ENCODE measurements around the gene GNAZ.
"Not testable (repeated sequence)": the region's sequence is repeated elsewhere in the genome, so short reads cannot be mapped to it uniquely, and the experiment has no call there.

Gene GNAZ

GRCh38 chr22:23129149-23129548, 58.8 kb downstream of the GNAZ start:
- Histone ChIP-seq H3K9me3 (ENCODE audit: insufficient read depth, low read depth, low read length) (no peaks in the 10 kb centered on the region), H3K4me3 (ENCODE audit: low read length) (no peak overlapping the region), H3K27me3 (ENCODE audit: insufficient read depth, low read length) (no peaks in the 10 kb centered on the region), H3K36me3 (ENCODE audit: insufficient read depth, low read length) (no peaks in the 10 kb centered on the region), H3K9ac (ENCODE audit: low read depth, low read length) (no peak overlapping the region), H3K27ac (ENCODE audit: low read depth, low read length) (no peak overlapping the region), H3K4me1 (ENCODE audit: insufficient read depth, low read length) (0 out of 2 replicates have a peak, but pooled peaks cover 2% of the 10 kb centered on the region)
- WGBS: 79% methylated on average over 9 of the region's 10 CpGs

GRCh38 chr22:23130697-23131096, 60.4 kb downstream of the GNAZ start:
- WGBS: 85% methylated on average over 3 of the region's 3 CpGs
- no peaks in the 10 kb centered on the region for H3K27me3 ChIP-seq (ENCODE audit: insufficient read depth, low read length)
- H3K36me3 ChIP-seq (ENCODE audit: insufficient read depth, low read length): no peaks in the 10 kb centered on the region
- H3K4me1 ChIP-seq (ENCODE audit: insufficient read depth, low read length): peaks cover 6% of the 10 kb centered on the region; the same call in 1 of the 2 replicates
- no peak overlapping the region for H3K4me3 ChIP-seq (ENCODE audit: low read length)
- no peak overlapping the region for H3K27ac ChIP-seq (ENCODE audit: low read depth, low read length)
- no peaks in the 10 kb centered on the region for H3K9me3 ChIP-seq (ENCODE audit: insufficient read depth, low read depth, low read length)
- H3K9ac ChIP-seq (ENCODE audit: low read depth, low read length): no peak overlapping the region

- 87% methylated on average over 6 of the region's 6 CpGs for WGBS
- no peak overlapping the region for H3K9ac ChIP-seq (ENCODE audit: low read depth, low read length)
These were observed 61.6 kb downstream of the GNAZ start for GRCh38 chr22:23131931-23132330.

GRCh38 chr22:23132376-23133091, 62.2 kb downstream of the GNAZ start:
- Histone ChIP-seq H3K9me3 (ENCODE audit: insufficient read depth, low read depth, low read length) (no peaks in the 10 kb centered on the region), H3K27me3 (ENCODE audit: insufficient read depth, low read length) (no peaks in the 10 kb centered on the region), H3K27ac (ENCODE audit: low read depth, low read length) (no peak overlapping the region), H3K4me3 (ENCODE audit: low read length) (no peak overlapping the region), H3K36me3 (ENCODE audit: insufficient read depth, low read length) (no peaks in the 10 kb centered on the region), H3K9ac (ENCODE audit: low read depth, low read length) (no peak overlapping the region), H3K4me1 (ENCODE audit: insufficient read depth, low read length) (peaks cover 6% of the 10 kb centered on the region; the same call in 1 of the 2 replicates)
- 92% methylated on average over 10 of the region's 10 CpGs for WGBS

More at GRCh38 chr22:23131931-23132330, 61.6 kb downstream of the GNAZ start:
- H3K36me3 ChIP-seq (ENCODE audit: insufficient read depth, low read length): no peaks in the 10 kb centered on the region
- peaks cover 6% of the 10 kb centered on the region; the same call in 1 of the 2 replicates for H3K4me1 ChIP-seq (ENCODE audit: insufficient read depth, low read length)
- H3K4me3 ChIP-seq (ENCODE audit: low read length): no peak overlapping the region
- no peak overlapping the region for H3K27ac ChIP-seq (ENCODE audit: low read depth, low read length)
- H3K27me3 ChIP-seq (ENCODE audit: insufficient read depth, low read length): no peaks in the 10 kb centered on the region
- no peaks in the 10 kb centered on the region for H3K9me3 ChIP-seq (ENCODE audit: insufficient read depth, low read depth, low read length)

GRCh38 chr22:23133922-23134321, 63.6 kb downstream of the GNAZ start:
- H3K4me1 ChIP-seq (ENCODE audit: insufficient read depth, low read length): peaks cover 8% of the 10 kb centered on the region; the same call in 1 of the 2 replicates
- H3K9me3 ChIP-seq (ENCODE audit: insufficient read depth, low read depth, low read length): no peaks in the 10 kb centered on the region
- H3K4me3 ChIP-seq (ENCODE audit: low read length): no peak overlapping the region
- no peak overlapping the region for H3K27ac ChIP-seq (ENCODE audit: low read depth, low read length)
- 93% methylated on average over 10 of the region's 10 CpGs for WGBS
- no peak overlapping the region for H3K9ac ChIP-seq (ENCODE audit: low read depth, low read length)
- no peaks in the 10 kb centered on the region for H3K36me3 ChIP-seq (ENCODE audit: insufficient read depth, low read length)
- no peaks in the 10 kb centered on the region for H3K27me3 ChIP-seq (ENCODE audit: insufficient read depth, low read length)

- H3K9ac ChIP-seq (ENCODE audit: low read depth, low read length); H3K36me3 ChIP-seq (ENCODE audit: insufficient read depth, low read length); H3K27me3 ChIP-seq (ENCODE audit: insufficient read depth, low read length); H3K9me3 ChIP-seq (ENCODE audit: insufficient read depth, low read depth, low read length); H3K27ac ChIP-seq (ENCODE audit: low read depth, low read length); H3K4me3 ChIP-seq (ENCODE audit: low read length): not testable (repeated sequence)
- H3K4me1 ChIP-seq (ENCODE audit: insufficient read depth, low read length): peaks cover 12% of the 10 kb centered on the region; the same call in 1 of the 2 replicates
- 87% methylated on average over 3 of the region's 4 CpGs for WGBS
These were observed 66.7 kb downstream of the GNAZ start for GRCh38 chr22:23136991-23137390.

- Histone ChIP-seq H3K9me3 (ENCODE audit: insufficient read depth, low read depth, low read length) (no peaks in the 10 kb centered on the region), H3K27ac (ENCODE audit: low read depth, low read length) (no peak overlapping the region), H3K36me3 (ENCODE audit: insufficient read depth, low read length) (no peaks in the 10 kb centered on the region), H3K27me3 (ENCODE audit: insufficient read depth, low read length) (no peaks in the 10 kb centered on the region), H3K4me3 (ENCODE audit: low read length) (no peak overlapping the region), H3K4me1 (ENCODE audit: insufficient read depth, low read length) (peaks cover 15% of the 10 kb centered on the region; the same call in 1 of the 2 replicates), H3K9ac (ENCODE audit: low read depth, low read length) (no peak overlapping the region)
- 75% methylated on average over 3 of the region's 3 CpGs for WGBS
These were observed 67.1 kb downstream of the GNAZ start for GRCh38 chr22:23137468-23137867.

- Histone ChIP-seq H3K36me3 (ENCODE audit: insufficient read depth, low read length) (no peaks in the 10 kb centered on the region), H3K27me3 (ENCODE audit: insufficient read depth, low read length) (no peaks in the 10 kb centered on the region), H3K4me3 (ENCODE audit: low read length) (no peak overlapping the region), H3K9ac (ENCODE audit: low read depth, low read length) (no peak overlapping the region), H3K4me1 (ENCODE audit: insufficient read depth, low read length) (peaks cover 15% of the 10 kb centered on the region; the same call in 1 of the 2 replicates), H3K9me3 (ENCODE audit: insufficient read depth, low read depth, low read length) (no peaks in the 10 kb centered on the region), H3K27ac (ENCODE audit: low read depth, low read length) (no peak overlapping the region)
- WGBS: 81% methylated on average over 5 of the region's 5 CpGs
These were observed 67.7 kb downstream of the GNAZ start for GRCh38 chr22:23137905-23138561.

GRCh38 chr22:23138584-23139435, 68.5 kb downstream of the GNAZ start:
- H3K27me3 ChIP-seq (ENCODE audit: insufficient read depth, low read length): no peaks in the 10 kb centered on the region
- no peak overlapping the region for H3K4me3 ChIP-seq (ENCODE audit: low read length)
- no peak overlapping the region for H3K9ac ChIP-seq (ENCODE audit: low read depth, low read length)
- H3K27ac ChIP-seq (ENCODE audit: low read depth, low read length): no peak overlapping the region
- H3K4me1 ChIP-seq (ENCODE audit: insufficient read depth, low read length): peaks cover 15% of the 10 kb centered on the region; the same call in 1 of the 2 replicates
- WGBS: 93% methylated on average over 11 of the region's 12 CpGs
- H3K36me3 ChIP-seq (ENCODE audit: insufficient read depth, low read length): no peaks in the 10 kb centered on the region
- no peaks in the 10 kb centered on the region for H3K9me3 ChIP-seq (ENCODE audit: insufficient read depth, low read depth, low read length)

- Histone ChIP-seq H3K27me3 (ENCODE audit: insufficient read depth, low read length) (no peaks in the 10 kb centered on the region), H3K4me1 (ENCODE audit: insufficient read depth, low read length) (peaks cover 15% of the 10 kb centered on the region; the same call in 1 of the 2 replicates), H3K27ac (ENCODE audit: low read depth, low read length) (no peak overlapping the region), H3K9me3 (ENCODE audit: insufficient read depth, low read depth, low read length) (no peaks in the 10 kb centered on the region), H3K9ac (ENCODE audit: low read depth, low read length) (no peak overlapping the region), H3K4me3 (ENCODE audit: low read length) (no peak overlapping the region), H3K36me3 (ENCODE audit: insufficient read depth, low read length) (no peaks in the 10 kb centered on the region)
These were observed 70.1 kb downstream of the GNAZ start for GRCh38 chr22:23140385-23140784.
